ENCODE measurements around the gene CDKAL1.

- TF ChIP-seq NFRKB (IDR thresholded peaks at IDR 0.05) = no peak
- TF ChIP-seq SUZ12 (IDR thresholded peaks at IDR 0.05) = no peak
- no peak for TF ChIP-seq FOXM1 (IDR thresholded peaks at IDR 0.05; ENCODE audit: borderline replicate concordance)
- no peak for TF ChIP-seq ELF4 (IDR thresholded peaks at IDR 0.05)
Measured at GRCh38 chr6:20866036-20866435, 331.8 kb downstream of the CDKAL1 start.
